BLaER1 (cell line): ENCODE data around the gene GALNTL6.

Source experiments
- H3K27ac ChIP-seq: shearing (Covaris generic); formaldehyde crosslinking; 2 replicates; pipeline ENCODE4 v1.8.1; 2022
- H3K27me3 ChIP-seq: shearing (Covaris generic); formaldehyde crosslinking; 2 replicates; pipeline ENCODE4 v1.8.1; 2022
- H3K36me3 ChIP-seq: shearing (Covaris generic); formaldehyde crosslinking; 2 replicates; pipeline ENCODE4 v1.8.1; 2022
- H3K4me1 ChIP-seq: shearing (Covaris generic); formaldehyde crosslinking; 2 replicates; pipeline ENCODE4 v1.8.1; 2022
- H3K4me2 ChIP-seq: shearing (Covaris generic); formaldehyde crosslinking; 2 replicates; pipeline ENCODE4 v1.8.1; 2022
- H3K4me3 ChIP-seq: shearing (Covaris generic); formaldehyde crosslinking; 2 replicates; pipeline ENCODE4 v1.8.1; 2022
- H3K9ac ChIP-seq: shearing (Covaris generic); formaldehyde crosslinking; 2 replicates; pipeline ENCODE4 v1.8.1; 2022
- H3K9me3 ChIP-seq: shearing (Covaris generic); formaldehyde crosslinking; 2 replicates; pipeline ENCODE4 v1.8.1; 2022
- H4K20me1 ChIP-seq: shearing (Covaris generic); formaldehyde crosslinking; 2 replicates; pipeline ENCODE4 v1.8.1; 2022
- Cebpa-rat ChIP-seq: shearing (Covaris generic); IDR thresholded peaks from 2 replicates; pipeline ENCODE4 v1.8.1; 2022

Gene GALNTL6

DNA sequence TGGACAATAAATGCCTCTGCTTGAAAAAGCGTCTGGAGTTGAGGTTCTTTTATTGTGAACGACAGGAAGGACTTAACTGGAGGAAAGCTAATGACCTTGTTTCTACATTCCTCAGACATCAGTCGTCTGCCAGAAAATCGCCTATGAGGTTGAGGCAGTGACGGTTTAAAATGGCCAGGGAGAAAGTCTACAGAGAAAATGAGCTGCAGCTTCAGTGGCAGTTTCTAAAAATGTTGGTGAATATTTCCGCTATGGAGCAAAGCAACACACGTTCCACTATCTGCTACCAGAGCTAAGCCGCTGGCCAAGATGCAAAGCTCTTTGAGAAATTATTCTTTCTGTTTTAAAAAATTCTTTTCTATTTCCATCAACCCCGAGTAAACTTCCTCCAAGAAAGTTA, 1238.5 kb downstream of the GALNTL6 start:
- Histone ChIP-seq H3K36me3 (no peaks in the 10 kb centered on the region), H3K4me1 (no peaks in the 10 kb centered on the region), H3K9me3 (no peaks in the 10 kb centered on the region), H3K27ac (no peak overlapping the region), H3K9ac (no peak overlapping the region), H3K27me3 (no peaks in the 10 kb centered on the region), H3K4me3 (no peak overlapping the region), H4K20me1 (no peaks in the 10 kb centered on the region), H3K4me2 (no peak overlapping the region)
- TF ChIP-seq Cebpa-rat: no peak

DNA sequence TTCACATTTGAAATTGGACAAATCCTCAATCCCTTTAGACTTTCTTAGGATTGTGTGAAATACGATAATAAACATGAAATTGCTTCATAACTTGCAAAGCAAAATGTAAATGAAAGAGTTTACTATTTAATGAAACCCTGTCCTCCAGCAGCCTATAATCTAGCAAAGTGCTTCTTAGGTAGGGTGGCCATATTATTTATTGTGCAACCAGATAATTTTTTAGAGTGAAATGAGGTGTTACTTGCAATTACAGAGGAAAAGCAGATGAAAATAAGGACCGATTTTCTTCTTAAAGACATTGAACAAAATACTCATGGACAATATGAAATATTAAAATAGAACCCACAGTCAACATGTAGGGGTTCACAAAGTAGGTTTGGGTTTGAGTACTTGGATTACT, 1239.2 kb downstream of the GALNTL6 start:
- TF ChIP-seq Cebpa-rat: peak; percentile 66; the same call in 1 of the 2 replicates
- Histone ChIP-seq H3K4me2 (no peak overlapping the region), H4K20me1 (no peaks in the 10 kb centered on the region), H3K4me3 (no peak overlapping the region), H3K36me3 (no peaks in the 10 kb centered on the region), H3K4me1 (no peaks in the 10 kb centered on the region), H3K9ac (no peak overlapping the region), H3K27me3 (no peaks in the 10 kb centered on the region), H3K27ac (no peak overlapping the region), H3K9me3 (no peaks in the 10 kb centered on the region)

DNA sequence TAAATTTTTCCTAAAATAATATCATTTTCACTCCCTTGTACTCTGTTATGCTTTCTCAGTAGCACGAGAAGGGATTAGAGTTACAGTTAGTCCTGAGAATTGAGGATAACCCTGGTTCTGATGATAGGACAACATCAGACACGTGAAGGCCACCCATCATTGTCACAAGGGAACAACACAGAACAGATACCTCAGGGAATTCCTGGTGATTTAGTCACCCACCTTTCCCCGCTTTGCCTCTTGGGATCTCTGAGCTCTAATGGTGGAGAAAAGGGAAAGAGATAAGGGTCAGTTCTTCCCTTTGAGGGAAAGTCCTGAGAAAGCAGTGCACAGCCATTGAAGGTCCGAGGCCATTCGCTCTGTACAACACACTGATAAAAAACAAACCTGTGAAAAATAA, 1243.1 kb downstream of the GALNTL6 start:
- TF ChIP-seq Cebpa-rat: no peak
- no peaks in the 10 kb centered on the region for H3K4me1 ChIP-seq
- no peaks in the 10 kb centered on the region for H3K36me3 ChIP-seq
- no peak overlapping the region for H3K4me2 ChIP-seq
- no peak overlapping the region for H3K4me3 ChIP-seq
- no peak overlapping the region for H3K27ac ChIP-seq
- no peaks in the 10 kb centered on the region for H3K9me3 ChIP-seq
- no peak overlapping the region for H3K9ac ChIP-seq
- H3K27me3 ChIP-seq: no peaks in the 10 kb centered on the region
- H4K20me1 ChIP-seq: no peaks in the 10 kb centered on the region

DNA sequence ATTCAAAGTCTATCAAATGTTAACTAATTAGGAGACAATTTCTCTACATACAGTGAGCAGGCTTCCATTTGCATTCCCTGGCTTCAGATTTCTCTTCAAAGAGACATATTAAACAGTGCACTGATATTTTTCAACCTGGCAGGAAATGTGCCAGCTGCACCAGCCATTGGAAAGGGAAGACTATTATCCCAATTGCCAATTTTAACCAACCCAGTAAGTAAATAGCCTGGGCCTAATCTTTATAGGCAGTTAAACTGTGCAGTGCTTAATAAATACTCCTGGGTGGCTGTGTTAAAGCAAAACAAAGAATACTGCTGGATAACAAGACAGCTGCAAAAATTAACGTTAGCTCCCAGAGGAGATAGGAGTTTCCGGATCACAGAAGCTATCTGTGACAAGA, 1243.5 kb downstream of the GALNTL6 start:
- Histone ChIP-seq H3K27me3 (no peaks in the 10 kb centered on the region), H3K4me1 (no peaks in the 10 kb centered on the region), H4K20me1 (no peaks in the 10 kb centered on the region), H3K4me3 (no peak overlapping the region), H3K9me3 (no peaks in the 10 kb centered on the region), H3K9ac (no peak overlapping the region), H3K27ac (no peak overlapping the region), H3K4me2 (no peak overlapping the region), H3K36me3 (no peaks in the 10 kb centered on the region)
- TF ChIP-seq Cebpa-rat: no peak

GRCh38 chr4:173057442-173057841, 1244.2 kb downstream of the GALNTL6 start:
- Histone ChIP-seq H3K9me3 (peaks cover 2% of the 10 kb centered on the region; the same call in 1 of the 2 replicates), H3K27ac (no peak overlapping the region), H3K4me2 (no peak overlapping the region), H3K36me3 (no peaks in the 10 kb centered on the region), H3K4me3 (no peak overlapping the region), H3K4me1 (no peaks in the 10 kb centered on the region), H3K27me3 (no peaks in the 10 kb centered on the region), H4K20me1 (no peaks in the 10 kb centered on the region), H3K9ac (no peak overlapping the region)
- TF ChIP-seq Cebpa-rat: no peak

- Histone ChIP-seq H3K4me3 (no peak overlapping the region), H4K20me1 (no peaks in the 10 kb centered on the region), H3K9ac (no peak overlapping the region), H3K4me1 (no peaks in the 10 kb centered on the region), H3K27ac (no peak overlapping the region), H3K36me3 (no peaks in the 10 kb centered on the region), H3K9me3 (peaks cover 7% of the 10 kb centered on the region; the same call in 1 of the 2 replicates), H3K27me3 (no peaks in the 10 kb centered on the region), H3K4me2 (no peak overlapping the region)
- no peak for TF ChIP-seq Cebpa-rat
Observed at GRCh38 chr4:173057901-173058300, 1244.7 kb downstream of the GALNTL6 start.

- H3K4me3 ChIP-seq: no peak overlapping the region
- no peak overlapping the region for H3K9ac ChIP-seq
- no peaks in the 10 kb centered on the region for H3K36me3 ChIP-seq
- no peak overlapping the region for H3K27ac ChIP-seq
- no peak overlapping the region for H3K4me2 ChIP-seq
- H3K27me3 ChIP-seq: no peaks in the 10 kb centered on the region
- no peaks in the 10 kb centered on the region for H4K20me1 ChIP-seq
- H3K9me3 ChIP-seq: peaks cover 16% of the 10 kb centered on the region
- TF ChIP-seq Cebpa-rat: no peak
- no peaks in the 10 kb centered on the region for H3K4me1 ChIP-seq
Observed at GRCh38 chr4:173061160-173061559, 1248.0 kb downstream of the GALNTL6 start.

GRCh38 chr4:173073939-173074500, 1260.8 kb downstream of the GALNTL6 start:
- Histone ChIP-seq H3K9me3 (peaks cover 28% of the 10 kb centered on the region), H3K27ac (no peak overlapping the region), H3K4me2 (no peak overlapping the region), H3K4me3 (no peak overlapping the region), H3K4me1 (no peaks in the 10 kb centered on the region), H3K9ac (no peak overlapping the region), H3K27me3 (no peaks in the 10 kb centered on the region), H3K36me3 (no peaks in the 10 kb centered on the region), H4K20me1 (no peaks in the 10 kb centered on the region)
- TF ChIP-seq Cebpa-rat: no peak

DNA sequence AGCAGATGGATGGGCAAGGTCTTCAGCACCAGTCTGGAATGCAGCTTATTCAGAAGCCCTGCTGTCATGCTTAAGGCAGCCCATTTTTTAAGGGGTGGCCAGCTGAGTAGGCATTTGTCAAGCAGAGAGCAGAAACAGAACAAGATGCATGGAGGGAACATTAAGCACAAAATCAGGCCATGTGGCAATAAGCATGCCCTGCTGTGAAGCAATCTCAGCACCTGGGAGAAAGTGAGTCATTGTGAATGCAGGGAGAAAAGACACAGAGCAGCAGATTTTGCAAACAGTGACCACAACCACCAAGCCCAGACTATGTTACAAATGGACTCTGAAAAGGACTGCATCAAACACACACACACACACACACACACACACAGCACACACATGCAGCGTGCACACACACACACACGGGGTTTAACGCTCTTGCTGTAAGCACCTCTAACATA, 1261.3 kb downstream of the GALNTL6 start:
- Histone ChIP-seq H3K9me3 (peaks cover 23% of the 10 kb centered on the region), H3K4me2 (no peak overlapping the region), H3K27ac (no peak overlapping the region), H3K36me3 (no peaks in the 10 kb centered on the region), H3K9ac (no peak overlapping the region), H3K27me3 (no peaks in the 10 kb centered on the region), H3K4me3 (no peak overlapping the region), H3K4me1 (no peaks in the 10 kb centered on the region), H4K20me1 (no peaks in the 10 kb centered on the region)
- no peak for TF ChIP-seq Cebpa-rat

DNA sequence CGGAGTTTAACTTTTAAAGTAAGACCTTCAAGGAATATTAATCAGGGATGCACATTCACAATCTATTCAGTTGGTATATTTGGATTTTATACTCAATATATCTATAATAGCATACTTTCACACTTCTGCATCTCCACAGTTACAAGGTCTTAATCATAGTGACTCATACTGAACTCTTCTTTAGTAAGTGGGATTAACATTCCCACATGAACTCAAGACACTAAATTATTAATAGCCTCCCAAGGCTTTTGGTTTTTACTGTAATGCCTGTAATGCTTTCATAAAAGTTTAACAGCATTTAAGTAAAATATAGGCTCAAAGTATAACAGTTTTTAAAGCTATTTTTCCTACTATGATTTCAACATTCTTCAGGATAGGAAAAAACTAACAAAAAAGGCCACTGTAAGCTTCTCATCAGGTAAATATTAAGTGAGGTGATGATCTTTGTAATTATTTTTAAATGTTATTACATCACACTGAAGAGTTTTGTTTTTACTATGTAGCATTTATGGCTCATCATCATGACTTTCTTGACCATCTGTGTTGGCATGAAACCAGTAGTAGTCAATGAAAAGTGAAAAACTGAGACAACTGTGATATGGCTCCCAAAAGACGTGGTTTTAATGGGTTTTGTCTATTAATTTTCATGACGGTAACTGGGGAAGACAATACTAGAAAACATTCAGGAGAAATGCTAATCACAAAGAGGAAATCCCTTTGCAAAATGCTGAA, 1263.9 kb downstream of the GALNTL6 start:
- Histone ChIP-seq H3K4me3 (no peak overlapping the region), H3K27ac (no peak overlapping the region), H3K4me1 (no peaks in the 10 kb centered on the region), H3K36me3 (no peaks in the 10 kb centered on the region), H3K9me3 (peaks cover 13% of the 10 kb centered on the region), H4K20me1 (no peaks in the 10 kb centered on the region), H3K27me3 (no peaks in the 10 kb centered on the region), H3K4me2 (no peak overlapping the region), H3K9ac (no peak overlapping the region)
- no peak for TF ChIP-seq Cebpa-rat
